Testis (tissue), 3 donors: ENCODE measurements around the gene TBX21. TPM values are rescaled to one million over a fixed set of nuclear protein-coding genes. Genes with fewer than 3 reads are reported as not detected.

Source experiments
- DNase-seq: peaks from one replicate; pipeline ENCODE4 v3.0.0-alpha.2; 2019
- H3K27ac ChIP-seq, 2 donors: fragments of 200-600 bp; sonication (generic); one replicate each; pipeline ENCODE4 v1.5.1; 2019
- H3K27me3 ChIP-seq: fragments of 200-600 bp; sonication (generic); one replicate; pipeline ENCODE4 v1.5.1; 2019
- H3K36me3 ChIP-seq: fragments of 200-600 bp; sonication (generic); one replicate; pipeline ENCODE4 v1.5.1; 2017; ENCODE audit warnings: low read depth; ENCODE audit errors: missing control alignments
- H3K4me1 ChIP-seq: fragments of 200-600 bp; sonication (generic); one replicate; pipeline ENCODE4 v1.5.1; 2019
- H3K4me3 ChIP-seq, 2 donors: fragments of 200-600 bp; sonication (generic); one replicate each; pipeline ENCODE4 v1.5.1; 2017 to 2019
- H3K9me3 ChIP-seq: fragments of 200-600 bp; sonication (generic); one replicate; pipeline ENCODE4 v1.5.1; 2017
- POLR2A ChIP-seq: fragments of 450-650 bp; IDR thresholded peaks from one replicate; pipeline ENCODE4 v1.6.1; 2017; ENCODE audit warnings: antibody characterized with exemption, mild to moderate bottlenecking, moderate library complexity
- WGBS, 2 donors: methylation state at CpG; one replicate each; pipeline ENCODE4 v1.1.5; 2018; 5-methylcytosine and 5-hydroxymethylcytosine counted together
- intact Hi-C: fragments of 100-400 bp; cut with DNase I; formaldehyde crosslinking; loops from one replicate; pipeline ENCODE4 v1.15.1; 2023; ENCODE audit warnings: low total_unique reads
- polyA plus RNA-seq: library from polyadenylated mRNA; stranded (reverse); fragments of 350-450 nt; fragmentation: Illumina TruSeq; extraction: RNeasy Lipid Tissue Mini Kit (QIAGEN cat#74804); gene quantifications from one replicate; pipeline ENCODE4 v1.2.3, GENCODE V29; 2014; ENCODE audit warnings: low read depth, low replicate concordance; ENCODE audit not compliant: insufficient read depth
- total RNA-seq, 2 donors: library from RNA; depleted of rRNA; stranded (reverse); fragments of >200 nt; gene quantifications; one replicate each; pipeline ENCODE4 v1.2.3, GENCODE V29; 2016
- TF ChIP-seq, protein P1 (sequence below), 3 experiments: fragments of 450-650 bp in 2 of 3; fragments of 200-600 bp in 1 of 3; sonication (generic) in 1 of 3; IDR thresholded peaks; one replicate each; pipeline ENCODE4 v1.5.1; 2016 to 2019; ENCODE audit warnings: antibody characterized with exemption in 3 of 3, mild to moderate bottlenecking in 2 of 3, moderate library complexity in 1 of 3

Gene TBX21
- total and polyA plus RNA-seq, 3 donors from 2014 or later: 1.1 to 2.2 (median 1.8) TPM

DNA sequence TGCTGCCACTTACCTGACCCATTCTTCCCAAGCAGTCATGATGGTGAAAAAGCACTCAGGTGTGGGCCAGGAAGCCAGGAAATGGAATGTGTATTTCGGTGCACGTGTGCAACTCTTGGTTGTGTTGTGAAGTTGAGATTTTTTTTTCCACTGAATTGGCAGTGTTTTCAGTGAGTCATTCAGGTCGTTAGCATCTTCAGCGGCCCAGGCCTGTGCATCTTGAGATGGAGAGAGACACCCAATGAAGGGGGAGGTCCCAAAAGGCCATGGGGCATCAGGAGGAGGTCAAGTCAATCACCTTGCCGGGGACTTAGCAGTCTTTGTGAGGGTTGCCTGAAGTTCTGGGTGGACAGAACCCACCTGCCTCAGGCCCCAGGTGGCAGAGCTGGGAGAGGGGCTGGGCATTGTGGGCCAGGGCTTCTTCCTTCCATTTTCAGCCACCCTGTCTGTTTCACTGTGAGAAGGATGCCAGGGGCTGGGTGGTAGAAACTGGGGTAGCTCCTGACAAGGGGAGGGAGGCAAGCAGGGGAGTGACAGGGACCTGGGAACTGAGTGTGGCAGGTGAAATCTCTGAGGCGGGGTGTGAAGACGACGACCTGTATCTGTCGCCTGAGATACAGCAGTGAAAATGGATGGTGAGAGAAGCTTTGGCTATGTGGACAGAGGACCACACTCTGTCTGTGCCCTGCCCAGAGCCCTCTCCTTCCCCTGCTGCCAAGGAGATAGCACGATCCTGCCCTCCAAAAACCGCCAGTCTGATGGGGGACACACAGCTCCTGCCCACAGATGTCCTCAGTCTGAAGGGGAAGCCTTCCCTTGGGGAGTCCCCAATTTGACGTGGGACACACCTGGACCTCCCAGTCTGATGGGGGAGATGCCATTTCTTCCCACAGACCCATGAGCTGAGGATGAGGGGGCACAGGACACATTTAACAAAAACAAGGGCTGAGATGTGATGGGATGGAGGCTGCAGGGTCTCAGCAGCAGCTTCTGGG is 27.2 kb upstream of the TBX21 start:
- TF ChIP-seq POLR2A: no peak
- TF ChIP-seq, protein P1, sequence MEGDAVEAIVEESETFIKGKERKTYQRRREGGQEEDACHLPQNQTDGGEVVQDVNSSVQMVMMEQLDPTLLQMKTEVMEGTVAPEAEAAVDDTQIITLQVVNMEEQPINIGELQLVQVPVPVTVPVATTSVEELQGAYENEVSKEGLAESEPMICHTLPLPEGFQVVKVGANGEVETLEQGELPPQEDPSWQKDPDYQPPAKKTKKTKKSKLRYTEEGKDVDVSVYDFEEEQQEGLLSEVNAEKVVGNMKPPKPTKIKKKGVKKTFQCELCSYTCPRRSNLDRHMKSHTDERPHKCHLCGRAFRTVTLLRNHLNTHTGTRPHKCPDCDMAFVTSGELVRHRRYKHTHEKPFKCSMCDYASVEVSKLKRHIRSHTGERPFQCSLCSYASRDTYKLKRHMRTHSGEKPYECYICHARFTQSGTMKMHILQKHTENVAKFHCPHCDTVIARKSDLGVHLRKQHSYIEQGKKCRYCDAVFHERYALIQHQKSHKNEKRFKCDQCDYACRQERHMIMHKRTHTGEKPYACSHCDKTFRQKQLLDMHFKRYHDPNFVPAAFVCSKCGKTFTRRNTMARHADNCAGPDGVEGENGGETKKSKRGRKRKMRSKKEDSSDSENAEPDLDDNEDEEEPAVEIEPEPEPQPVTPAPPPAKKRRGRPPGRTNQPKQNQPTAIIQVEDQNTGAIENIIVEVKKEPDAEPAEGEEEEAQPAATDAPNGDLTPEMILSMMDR (IDR thresholded peaks at IDR 0.05): no peak
- no peaks in the 10 kb centered on the region for H3K9me3 ChIP-seq
- no peaks in the 10 kb centered on the region for H3K27me3 ChIP-seq
- DNase-seq: no peak
- intact Hi-C loops: no loop called here
- no peaks in the 10 kb centered on the region for H3K36me3 ChIP-seq
- H3K27ac ChIP-seq: no peak overlapping the region
- H3K4me3 ChIP-seq: no peak overlapping the region
- peaks cover 8% of the 10 kb centered on the region for H3K4me1 ChIP-seq
- 78 to 79% methylated on average over 11 to 12 of the region's 12 CpGs for WGBS, 2 donors

DNA sequence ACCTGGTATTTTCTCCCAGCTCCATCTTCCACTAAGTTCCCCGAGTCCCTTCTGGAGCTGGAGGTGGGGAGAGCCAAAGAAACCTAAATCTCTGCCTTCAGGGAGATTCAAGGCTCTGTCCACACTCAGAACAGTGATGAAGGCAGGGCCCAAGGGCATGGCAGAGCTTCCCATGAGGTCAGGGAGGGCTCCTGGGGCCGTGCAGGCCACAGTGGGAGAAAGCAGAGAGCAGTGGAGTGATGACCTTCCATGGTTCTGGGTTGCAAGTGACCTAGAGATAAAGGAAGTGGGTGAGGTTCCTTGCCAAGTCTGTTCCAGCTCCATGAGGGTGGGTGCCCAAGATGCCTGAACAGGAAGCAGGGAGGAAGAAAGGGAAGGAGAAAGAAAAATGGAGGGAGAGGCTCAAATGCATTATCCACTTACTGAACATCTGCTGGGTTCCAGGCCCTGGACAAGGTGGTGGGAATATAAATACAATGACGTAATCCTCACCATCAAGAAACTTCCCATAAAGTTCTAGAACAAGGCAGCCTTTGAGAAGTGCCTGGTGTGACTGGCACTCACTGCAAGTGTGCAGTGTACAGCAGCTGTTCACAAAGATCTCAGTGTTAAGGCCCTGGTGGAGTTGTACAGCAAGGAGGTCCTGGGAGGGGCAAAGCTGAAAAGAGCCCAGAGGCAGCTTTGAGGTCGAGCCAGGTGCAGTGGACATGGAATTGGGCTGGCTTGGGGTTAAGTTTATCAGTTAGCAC is 25.8 kb upstream of the TBX21 start:
- no peaks in the 10 kb centered on the region for H3K36me3 ChIP-seq
- H3K27me3 ChIP-seq: no peaks in the 10 kb centered on the region
- H3K4me3 ChIP-seq: no peak overlapping the region
- TF ChIP-seq, protein P1 (IDR thresholded peaks at IDR 0.05): no peak
- TF ChIP-seq POLR2A: no peak
- intact Hi-C loops: no loop called here
- H3K27ac ChIP-seq: no peak overlapping the region
- no peak for DNase-seq
- peaks cover 8% of the 10 kb centered on the region for H3K4me1 ChIP-seq
- no peaks in the 10 kb centered on the region for H3K9me3 ChIP-seq
- WGBS, 2 donors: 64 to 71% methylated on average over 4 of the region's 4 CpGs

DNA sequence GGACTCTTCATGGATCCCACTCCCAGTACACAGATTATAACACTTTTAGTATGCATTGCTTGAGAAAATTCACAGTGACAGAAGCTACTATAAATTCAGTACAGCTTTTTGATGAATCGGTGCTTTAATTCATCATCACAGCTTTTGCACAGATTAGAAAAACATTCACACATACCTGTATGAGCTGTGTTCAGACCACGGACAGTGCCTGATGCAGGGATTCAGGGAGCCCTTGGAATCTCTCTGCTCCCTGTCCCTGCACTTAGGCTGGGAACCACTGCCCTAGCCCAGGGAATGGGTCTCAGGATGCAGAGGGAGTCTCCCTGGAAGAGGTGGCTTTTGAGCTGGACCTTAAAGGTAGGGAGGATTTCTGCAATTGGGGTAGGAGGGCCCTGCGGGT is 25.2 kb upstream of the TBX21 start:
- H3K36me3 ChIP-seq: no peaks in the 10 kb centered on the region
- no peak overlapping the region for H3K4me3 ChIP-seq
- no peak overlapping the region for H3K27ac ChIP-seq
- intact Hi-C loops: no loop called here
- DNase-seq: no peak
- H3K9me3 ChIP-seq: no peaks in the 10 kb centered on the region
- TF ChIP-seq POLR2A: no peak
- TF ChIP-seq, protein P1 (IDR thresholded peaks at IDR 0.05): no peak
- H3K27me3 ChIP-seq: no peaks in the 10 kb centered on the region
- H3K4me1 ChIP-seq: peaks cover 8% of the 10 kb centered on the region
- WGBS, 2 donors: 73 to 74% methylated on average over 3 of the region's 3 CpGs

DNA sequence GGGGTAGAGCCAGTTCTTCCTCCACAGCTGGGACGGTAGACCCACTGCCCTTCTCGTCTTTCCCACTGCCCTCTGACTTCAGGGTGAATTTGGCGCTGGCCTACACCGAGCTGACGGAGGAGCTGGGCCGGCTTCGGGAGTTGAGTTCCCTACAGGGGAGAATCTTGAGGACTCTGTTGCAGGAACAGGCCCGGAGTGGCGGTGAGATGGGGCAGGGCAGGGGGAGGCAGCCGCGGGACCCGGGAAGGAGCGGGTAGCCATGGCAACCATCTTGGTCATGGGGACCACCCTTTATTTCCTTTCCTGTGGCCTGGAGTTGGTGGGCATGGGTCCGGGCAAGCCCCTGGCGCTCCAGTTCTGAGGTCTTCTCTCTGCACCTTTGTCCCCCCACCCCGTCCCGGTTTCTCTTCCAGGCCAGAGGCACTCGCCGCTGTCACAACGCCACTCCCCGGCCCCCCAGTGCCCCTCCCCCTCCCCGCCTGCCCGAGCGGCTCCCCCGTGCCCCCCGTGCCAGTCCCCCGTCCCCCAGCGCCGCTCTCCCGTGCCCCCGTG is 24.6 kb upstream of the TBX21 start:
- TF ChIP-seq, protein P1 (IDR thresholded peaks at IDR 0.05): no peak
- no peak for TF ChIP-seq POLR2A
- no peaks in the 10 kb centered on the region for H3K9me3 ChIP-seq
- 46 to 64% methylated on average over 17 to 27 of the region's 31 CpGs for WGBS, 2 donors

More for the DNA sequence above, 24.6 kb upstream of the TBX21 start:
- Histone ChIP-seq H3K27me3 (no peaks in the 10 kb centered on the region), H3K36me3 (no peaks in the 10 kb centered on the region), H3K27ac (no peak overlapping the region), H3K4me1 (peaks cover 8% of the 10 kb centered on the region), H3K4me3 (peak overlapping the region in 1 of 2 donors; percentile 26)
- DNase-seq: no peak
- intact Hi-C loops: no loop called here
